ENCODE results near the gene DYSF.

DYSF gene

GRCh38 chr2:71702071-71702970, 249.0 kb downstream of the DYSF start:
- DNase-seq (ENCODE audit: low read depth in 1 of 2, low spot score in 1 of 2): no peak

DNA sequence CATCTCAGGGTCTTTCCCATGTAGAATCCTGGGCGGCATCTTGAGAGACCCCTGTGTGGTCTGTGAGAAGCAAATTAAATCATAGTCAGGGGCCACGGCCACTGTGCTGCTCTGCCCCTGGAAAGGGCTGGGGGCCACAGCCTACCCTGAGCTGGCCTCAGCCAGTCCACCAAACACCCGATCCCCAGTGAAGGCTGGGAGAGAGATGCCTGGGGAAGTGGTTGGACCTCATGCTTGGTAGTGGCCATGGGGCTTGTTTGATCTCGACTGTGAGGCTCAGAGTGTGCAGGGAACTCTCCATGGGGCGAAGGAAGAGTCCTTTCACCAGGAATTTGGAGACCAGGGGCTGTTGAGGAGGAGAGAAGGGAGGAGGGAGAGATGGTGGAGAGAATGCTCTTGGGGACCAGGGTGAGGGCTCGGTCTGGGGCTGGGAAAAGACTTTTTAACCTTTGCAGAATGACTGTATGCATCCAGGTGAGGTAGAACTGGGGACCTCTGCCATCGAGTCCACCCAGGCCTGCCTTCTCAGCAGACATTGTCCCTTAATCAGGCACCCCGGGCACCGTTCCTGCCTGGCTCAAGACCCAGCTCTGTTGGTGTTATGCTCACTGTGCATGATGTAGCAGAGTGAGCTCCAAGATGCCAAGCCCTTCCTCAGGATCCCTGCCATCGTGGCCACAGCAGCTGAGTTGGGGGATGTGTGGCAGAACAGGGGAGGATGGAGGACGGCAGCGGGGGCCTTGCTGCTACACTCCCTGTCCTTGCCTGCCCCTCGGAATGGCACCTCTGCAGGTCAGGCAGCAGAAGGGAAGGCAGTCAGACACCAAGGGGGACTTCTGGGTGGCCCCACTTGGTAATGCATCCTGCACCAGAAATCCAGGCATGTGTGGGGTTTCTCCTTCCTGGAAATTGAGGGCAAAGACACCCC, 249.9 kb downstream of the DYSF start:
- no peak for DNase-seq (ENCODE audit: low read depth in 1 of 2, low spot score in 1 of 2)

DNA sequence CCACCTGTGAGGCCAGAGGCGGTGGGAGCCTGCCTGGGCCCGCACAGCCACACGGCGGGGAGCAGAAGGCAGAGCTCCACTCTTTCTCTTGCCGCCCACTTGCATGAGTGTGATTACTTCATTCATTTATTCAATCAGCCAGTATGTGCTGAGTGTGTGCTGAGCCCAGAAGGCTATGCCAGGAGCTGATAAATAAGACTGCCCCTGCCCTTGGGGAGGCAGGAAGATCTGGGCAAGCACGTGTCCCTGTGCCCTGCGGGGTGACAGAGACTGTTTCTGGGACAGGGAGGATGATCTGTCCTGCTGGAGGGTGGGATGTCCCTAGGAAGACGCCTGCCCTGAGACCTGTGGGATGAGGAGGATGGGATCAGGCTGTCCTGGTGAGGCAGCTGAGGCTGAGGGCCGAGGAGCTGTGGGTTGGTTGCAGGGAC, 250.8 kb downstream of the DYSF start:
- no peak for DNase-seq (ENCODE audit: low read depth in 1 of 2, low spot score in 1 of 2)

DNA sequence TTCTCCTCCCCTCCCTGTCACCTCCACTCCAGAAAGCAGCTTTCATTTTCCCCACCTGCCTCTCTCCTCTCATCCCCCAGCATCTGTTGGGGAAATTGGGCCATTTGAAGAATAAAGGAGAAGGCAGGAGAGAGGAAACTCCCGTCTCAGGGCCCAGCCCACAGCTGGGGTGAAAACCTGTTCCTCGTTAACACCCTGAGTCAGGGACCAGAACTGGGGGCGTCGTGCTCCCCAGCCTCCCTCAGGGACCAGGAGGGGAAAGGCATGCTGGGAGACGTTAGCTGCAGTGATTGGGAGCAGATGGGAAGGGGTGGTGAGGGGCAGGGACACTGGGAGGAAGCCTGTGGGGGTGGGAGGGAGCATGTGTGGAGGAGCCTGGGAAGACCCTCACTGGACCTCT, 251.3 kb downstream of the DYSF start:
- DNase-seq (ENCODE audit: low read depth in 1 of 2, low spot score in 1 of 2): no peak

- DNase-seq (ENCODE audit: low read depth in 1 of 2, low spot score in 1 of 2): no peak
Observed at GRCh38 chr2:71705171-71705960, 252.0 kb downstream of the DYSF start.

DNA sequence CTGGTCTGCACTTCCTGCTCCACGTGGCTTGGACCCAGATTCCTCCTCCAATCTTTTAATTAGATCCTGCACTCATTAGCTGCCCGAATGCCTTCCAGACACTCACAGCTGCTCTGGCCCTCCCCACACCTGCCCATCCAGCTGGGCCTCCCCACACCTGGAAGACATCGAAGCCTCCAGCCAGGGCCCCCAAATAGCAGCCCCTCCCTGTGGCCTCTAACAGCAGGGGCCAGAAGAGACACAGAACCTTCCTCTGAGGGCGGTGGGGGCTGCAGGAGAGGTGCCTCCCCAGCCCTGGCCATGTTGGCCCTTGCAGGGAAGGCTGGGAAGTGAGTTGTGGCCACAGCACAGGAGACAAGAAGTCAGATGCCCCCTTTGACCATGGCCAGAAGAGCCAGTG, 252.8 kb downstream of the DYSF start:
- DNase-seq (ENCODE audit: low read depth in 1 of 2, low spot score in 1 of 2): no peak

- no peak for DNase-seq (ENCODE audit: low read depth in 1 of 2, low spot score in 1 of 2)
Observed at GRCh38 chr2:71706836-71707235, 253.5 kb downstream of the DYSF start.

DNA sequence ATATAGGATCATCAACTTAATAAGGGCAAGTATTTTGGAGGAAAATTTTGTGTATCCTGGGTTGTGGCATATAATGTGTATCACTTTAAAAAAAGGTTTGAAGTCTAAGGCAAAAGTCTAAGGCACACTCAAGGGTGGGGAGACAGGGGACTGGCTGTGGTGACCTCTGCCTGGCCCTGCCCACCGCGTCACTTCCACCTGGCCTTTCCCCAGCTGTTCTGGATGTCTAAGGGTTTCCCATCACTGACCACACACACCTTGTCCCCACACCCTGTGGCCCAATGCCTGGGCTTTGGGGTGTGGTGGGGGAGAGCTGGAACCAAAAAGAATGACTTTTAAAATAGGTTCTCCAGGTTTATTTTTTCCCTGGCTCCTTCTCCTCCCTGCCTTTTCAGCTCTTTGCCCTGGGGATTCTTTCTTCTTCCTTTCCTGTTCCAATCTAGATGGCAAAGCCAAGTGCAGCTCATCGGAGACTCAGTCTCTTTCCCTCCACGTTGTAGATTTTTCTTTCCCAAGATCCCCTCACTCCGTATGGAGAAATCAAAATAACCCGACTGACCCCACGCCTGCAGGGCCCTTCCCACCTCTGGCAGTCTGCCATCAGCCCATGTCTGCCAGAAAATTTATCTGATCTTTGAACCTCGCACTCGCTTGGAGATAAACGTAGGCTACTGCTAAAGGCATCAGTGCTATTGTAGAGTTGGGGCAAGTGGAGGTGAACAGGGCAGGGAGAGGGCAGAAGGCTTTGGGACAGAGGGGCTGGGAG, 257.2 kb downstream of the DYSF start:
- DNase-seq (ENCODE audit: low read depth in 1 of 2, low spot score in 1 of 2): no peak

GRCh38 chr2:71711133-71711855, 257.9 kb downstream of the DYSF start:
- DNase-seq (ENCODE audit: low read depth in 1 of 2, low spot score in 1 of 2): no peak

GRCh38 chr2:71712158-71712818, 258.9 kb downstream of the DYSF start:
- DNase-seq (ENCODE audit: low read depth in 1 of 2, low spot score in 1 of 2): no peak

- DNase-seq (ENCODE audit: low read depth in 1 of 2, low spot score in 1 of 2): no peak
Observed at GRCh38 chr2:71713581-71714580, 260.5 kb downstream of the DYSF start.

DNA sequence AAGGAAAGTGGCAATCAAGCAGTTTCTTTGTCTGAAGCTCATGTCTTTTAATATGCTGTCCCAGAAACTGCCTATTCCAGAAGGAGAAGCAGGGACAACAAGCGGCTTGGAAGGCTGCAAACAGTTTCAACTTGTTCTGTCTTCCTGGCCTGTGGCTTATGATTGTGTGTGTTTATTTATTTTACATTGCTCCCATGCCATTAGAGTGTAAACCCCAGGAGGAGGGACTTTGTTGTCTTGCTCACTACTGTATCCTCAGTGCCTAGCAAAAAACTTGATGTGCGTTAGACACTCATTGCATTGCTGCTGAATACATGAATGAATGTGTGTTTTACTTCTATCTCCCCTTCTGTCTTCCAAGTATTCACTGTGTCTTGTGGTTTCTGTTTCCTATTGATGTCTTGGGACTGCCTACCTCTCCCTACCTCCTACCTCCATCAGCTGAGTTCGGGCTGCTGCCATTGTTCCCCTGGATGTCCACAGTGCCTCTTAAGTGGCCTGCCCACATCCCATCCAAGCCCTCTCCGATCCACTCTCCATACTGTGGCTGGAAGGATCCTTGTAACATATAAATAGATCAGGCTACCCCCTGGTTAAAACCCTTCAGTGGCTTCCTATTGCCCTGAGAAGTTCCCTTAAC, 261.4 kb downstream of the DYSF start:
- DNase-seq (ENCODE audit: low read depth in 1 of 2, low spot score in 1 of 2): no peak

GRCh38 chr2:71715241-71715750, 261.9 kb downstream of the DYSF start:
- no peak for DNase-seq (ENCODE audit: low read depth in 1 of 2, low spot score in 1 of 2)

GRCh38 chr2:71715951-71716696, 262.8 kb downstream of the DYSF start:
- no peak for DNase-seq (ENCODE audit: low read depth in 1 of 2, low spot score in 1 of 2)

DNA sequence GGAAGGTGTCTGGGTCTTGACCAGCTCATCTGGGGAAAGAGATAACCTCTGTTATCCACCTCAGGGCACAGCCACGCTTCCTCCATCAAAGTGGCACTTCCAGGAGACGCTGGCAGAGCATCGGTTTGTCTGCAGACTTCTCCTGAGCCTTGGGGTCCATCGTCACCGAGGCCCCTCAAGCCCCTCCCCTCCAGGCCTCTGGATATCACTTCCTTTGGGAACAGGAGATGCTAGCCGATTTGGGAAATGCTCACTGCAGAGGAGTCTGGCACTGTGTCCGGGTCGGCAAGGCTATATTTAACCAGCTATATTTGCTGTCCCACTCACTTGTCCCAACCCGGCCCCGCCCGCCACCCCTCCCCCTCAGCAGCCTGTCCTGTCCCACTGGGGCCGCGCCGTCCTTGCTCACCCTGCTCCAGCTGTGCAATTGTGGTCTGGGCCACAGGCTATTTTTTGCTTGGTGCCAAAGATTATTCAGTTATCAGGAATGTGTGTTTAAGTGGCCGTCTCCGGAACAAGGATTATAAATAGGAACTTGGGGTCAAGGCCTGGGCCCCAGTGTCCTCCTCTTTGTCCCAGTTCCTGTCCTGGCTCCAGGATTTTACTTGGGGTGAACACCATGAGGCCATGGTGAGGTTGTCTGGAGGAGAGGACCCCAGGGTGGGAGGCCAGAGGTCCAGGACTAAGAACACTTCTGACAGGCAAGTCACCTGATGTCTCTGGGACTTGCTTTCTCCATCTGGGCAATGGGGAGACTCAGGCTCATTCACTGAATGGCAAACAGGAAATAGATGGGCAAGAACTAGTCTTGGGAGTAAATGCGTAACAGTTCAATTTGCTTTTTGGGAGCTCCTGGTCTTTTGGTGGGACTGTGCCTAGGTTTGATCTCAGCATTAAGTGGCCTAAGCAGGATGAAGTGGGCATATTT, 263.6 kb downstream of the DYSF start:
- no peak for DNase-seq (ENCODE audit: low read depth in 1 of 2, low spot score in 1 of 2)

DNA sequence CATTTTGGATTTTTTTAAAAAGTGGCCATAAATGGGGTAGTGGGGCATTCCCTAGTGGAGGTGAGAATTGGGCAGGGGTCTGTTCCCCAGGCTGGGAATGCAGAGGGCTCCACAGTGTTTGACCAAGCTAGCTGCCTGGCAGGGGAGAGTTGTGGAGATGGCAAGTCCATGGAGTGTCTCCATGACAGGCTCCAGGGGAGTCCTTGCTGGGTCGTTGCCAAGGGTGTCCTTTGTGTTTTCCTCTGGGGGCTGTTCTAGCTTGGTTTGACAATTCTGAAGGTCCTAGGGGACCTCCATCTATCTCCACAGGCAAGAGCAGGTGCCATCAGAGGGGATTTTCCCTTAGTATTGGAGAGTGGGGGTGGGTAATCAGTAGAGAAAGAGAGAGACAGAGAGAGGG, 265.3 kb downstream of the DYSF start:
- no peak for DNase-seq (ENCODE audit: low read depth in 1 of 2, low spot score in 1 of 2)
